GM21723 (cell line): ENCODE results near the gene TTC39B.

Source experiments
- ATAC-seq: cut with Tn5 transposase; IDR thresholded peaks from one replicate; pipeline ENCODE4 v1.9.1; 2021; ENCODE audit warnings: mild to moderate bottlenecking, moderate library complexity; ENCODE audit not compliant: unreplicated experiment

Gene TTC39B

DNA sequence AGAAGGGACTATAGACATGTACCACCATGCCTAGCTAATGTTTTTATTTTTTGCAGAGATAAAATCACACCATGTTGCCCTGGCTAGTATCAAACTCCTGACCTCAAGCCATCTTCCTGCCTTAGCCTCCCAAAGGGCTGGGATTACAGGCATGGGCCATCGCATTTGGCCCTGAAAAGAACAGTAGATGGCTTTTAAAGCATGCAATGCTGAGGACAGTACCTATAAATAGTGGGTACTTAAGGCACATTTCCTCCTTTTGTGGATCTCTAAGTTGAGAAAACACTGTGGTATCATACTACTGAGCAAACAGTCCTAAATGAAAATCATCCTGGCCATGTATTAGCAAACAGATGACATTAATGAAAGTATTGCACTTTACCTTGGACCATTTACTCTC, 119.4 kb downstream of the TTC39B start:
- no peak for ATAC-seq

GRCh38 chr9:15182730-15183129, 124.3 kb downstream of the TTC39B start:
- ATAC-seq, result no peak

DNA sequence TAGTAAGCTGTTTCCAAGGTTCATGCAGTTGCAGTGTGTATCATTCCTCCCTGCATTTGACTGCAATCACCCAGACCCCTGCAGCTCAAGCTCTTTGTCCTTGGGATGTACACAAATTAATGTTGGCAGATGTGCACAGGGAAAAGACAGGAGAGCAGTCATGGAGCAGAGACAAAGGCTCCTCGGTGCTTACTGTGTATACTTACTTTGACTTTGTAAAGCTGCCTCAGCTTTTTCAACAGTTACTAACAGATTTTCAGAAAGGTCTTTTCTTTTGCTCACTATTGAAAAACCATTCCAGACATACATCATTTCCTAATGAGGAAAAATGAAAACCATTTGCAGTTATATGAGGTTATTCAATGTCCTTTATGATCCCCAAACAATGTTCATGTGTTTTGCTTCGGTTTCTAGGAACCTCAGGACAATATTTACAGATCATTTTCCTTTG, 124.9 kb downstream of the TTC39B start:
- ATAC-seq, result no peak

GRCh38 chr9:15180124-15180523, 126.9 kb downstream of the TTC39B start:
- ATAC-seq, result no peak

DNA sequence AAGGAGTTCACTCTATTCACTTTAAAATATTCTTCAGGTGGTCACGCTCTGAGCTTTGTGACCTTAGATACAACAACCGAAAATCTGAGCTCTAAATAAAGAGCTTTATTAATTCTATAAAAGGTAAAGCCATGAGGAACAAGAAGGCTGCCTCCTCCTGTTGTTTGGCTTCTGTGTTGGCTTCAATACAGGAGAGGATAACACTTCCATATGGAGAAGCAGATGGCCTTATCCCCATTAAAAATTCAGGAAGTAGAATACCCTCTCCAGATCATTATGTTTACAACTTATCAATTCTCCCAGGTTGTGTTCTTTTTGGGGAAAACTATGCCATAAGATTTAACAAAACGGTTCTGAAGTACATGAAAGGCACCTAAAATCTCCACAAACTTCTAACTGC, 128.4 kb downstream of the TTC39B start:
- no peak for ATAC-seq

DNA sequence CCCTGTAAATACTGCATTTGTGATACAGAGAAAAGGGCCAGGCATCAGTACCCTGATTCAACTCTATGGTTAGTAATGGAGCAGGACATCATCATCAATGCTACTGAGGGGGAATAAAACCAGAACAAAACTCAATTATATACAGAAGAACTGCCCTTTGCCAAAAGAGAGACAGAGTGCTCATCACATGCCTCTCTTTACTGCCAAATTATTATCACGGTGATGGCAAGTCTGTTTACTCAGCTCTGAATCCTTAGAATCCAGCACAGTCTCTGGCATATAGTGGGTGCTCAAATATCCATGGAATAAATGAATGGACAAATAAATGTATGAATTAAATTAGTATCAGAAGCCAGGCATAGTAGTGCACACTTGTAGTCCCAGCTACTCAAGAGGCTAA, 130.2 kb downstream of the TTC39B start:
- no peak for ATAC-seq

- no peak for ATAC-seq
These were observed 143.1 kb downstream of the TTC39B start for GRCh38 chr9:15163931-15164330.

DNA sequence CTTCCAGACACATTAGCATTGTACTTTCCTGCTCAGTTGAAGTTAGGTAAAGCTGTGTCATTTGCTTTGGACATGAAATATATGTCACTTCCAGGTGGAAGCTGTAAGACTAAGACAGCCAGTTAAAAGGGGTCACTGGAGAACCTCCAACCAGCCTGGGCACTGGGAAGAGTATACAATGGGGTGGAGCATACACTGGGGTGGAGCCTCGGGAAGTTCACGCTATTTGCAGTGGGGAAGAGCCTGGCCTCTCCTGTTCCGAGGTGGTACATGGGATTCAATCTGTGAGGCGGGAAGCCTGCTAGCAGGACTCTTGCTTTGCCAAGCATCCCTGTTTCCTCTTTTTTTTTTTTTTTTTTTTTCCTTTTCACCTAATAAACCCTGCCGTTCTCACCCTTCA, 145.3 kb downstream of the TTC39B start:
- ATAC-seq, result no peak

DNA sequence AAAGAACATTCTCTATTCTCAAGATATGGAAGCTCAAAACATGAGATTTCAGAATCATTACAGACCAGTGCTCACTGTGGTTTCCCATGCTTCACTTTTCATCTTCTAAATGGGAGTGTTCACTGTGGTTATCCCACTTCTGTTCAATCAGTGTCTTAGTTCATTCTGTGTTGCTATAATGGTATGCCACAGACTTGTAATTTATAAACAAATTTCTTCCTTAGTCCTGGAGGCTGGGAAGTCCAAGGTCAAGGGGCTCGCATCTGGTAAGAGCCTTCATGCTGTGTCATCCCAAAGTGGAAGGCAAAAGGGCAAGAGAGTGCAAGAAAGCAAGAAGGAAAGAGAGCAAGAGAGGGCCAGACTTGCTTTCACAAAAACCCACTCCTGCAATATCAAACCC, 146.3 kb downstream of the TTC39B start:
- no peak for ATAC-seq

DNA sequence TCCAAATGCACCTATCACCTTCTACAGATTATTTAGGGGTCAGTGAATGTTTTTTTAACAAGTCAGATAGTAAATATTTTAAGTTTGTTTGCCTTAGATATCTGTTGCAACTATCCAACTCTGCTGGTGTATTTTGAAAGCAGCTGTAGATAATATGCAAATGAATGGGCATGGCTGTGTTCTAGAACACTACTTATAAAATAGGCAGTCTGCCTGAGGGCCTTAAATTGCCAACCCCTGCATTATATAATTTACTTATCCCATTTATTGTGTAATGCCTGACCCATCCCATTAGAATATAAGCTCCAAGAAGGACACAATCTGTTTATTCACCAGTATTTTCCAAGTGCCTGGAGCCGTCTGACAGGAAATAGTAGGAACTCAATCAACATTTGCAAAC, 149.0 kb downstream of the TTC39B start:
- no peak for ATAC-seq

- ATAC-seq, result no peak
These were observed 149.6 kb downstream of the TTC39B start for GRCh38 chr9:15157381-15157780.

DNA sequence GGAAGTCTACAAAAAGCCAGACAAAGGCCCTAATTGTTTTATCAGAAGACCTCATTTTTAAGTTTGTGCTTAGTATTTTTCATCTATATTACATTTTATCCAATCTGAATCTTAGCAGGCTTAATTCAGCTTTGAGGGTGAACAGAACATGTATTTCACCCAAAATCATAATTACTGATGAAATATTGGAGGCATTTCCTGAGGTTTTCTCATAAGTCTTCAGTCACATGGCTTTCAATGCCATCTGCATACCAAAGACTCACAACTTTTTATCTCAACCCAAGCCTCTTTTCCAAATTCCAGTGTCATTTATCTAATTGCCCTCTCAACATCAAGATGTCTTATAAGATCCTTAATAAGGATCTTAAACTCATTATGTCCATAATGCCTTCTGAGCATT, 150.8 kb downstream of the TTC39B start:
- no peak for ATAC-seq

- no peak for ATAC-seq
These were observed 151.2 kb downstream of the TTC39B start for GRCh38 chr9:15155826-15156225.

DNA sequence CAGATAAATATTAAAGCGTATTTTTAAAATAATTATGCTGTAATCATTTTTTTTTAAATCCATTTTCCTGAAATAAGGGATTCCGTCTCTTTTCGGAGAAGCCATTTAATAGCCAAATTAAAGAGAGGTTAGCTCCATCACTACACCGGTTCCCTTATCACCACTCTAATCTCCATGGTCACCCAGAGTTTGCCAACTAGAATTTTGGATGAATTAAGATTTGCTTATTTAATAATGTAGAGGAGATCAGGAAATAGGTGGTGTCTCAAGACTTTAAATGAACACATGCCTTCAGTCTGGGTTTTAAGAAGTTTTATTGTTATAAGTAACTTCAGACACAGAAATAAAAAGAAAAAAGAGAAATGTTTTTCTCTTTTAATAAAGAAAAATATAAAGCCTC, 151.7 kb downstream of the TTC39B start:
- ATAC-seq, result no peak

DNA sequence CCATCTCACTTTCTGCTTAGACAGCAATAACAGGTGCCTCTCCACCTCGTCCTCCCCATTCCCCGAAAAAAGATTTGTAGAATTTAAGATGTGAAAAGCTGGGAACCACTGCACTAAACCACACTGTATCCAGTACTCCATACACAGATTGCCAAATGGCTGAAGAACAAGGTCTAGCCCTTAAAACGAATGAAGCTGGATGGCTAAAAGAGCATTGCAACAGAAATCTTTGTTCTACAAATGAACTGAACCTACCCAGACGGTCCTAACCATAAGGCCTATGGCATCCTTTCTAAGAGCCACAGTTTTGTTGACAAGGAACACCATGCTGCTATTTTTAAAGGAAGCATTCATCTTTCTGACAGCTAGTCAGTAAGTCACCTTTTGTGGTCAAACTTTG, 152.3 kb downstream of the TTC39B start:
- no peak for ATAC-seq

DNA sequence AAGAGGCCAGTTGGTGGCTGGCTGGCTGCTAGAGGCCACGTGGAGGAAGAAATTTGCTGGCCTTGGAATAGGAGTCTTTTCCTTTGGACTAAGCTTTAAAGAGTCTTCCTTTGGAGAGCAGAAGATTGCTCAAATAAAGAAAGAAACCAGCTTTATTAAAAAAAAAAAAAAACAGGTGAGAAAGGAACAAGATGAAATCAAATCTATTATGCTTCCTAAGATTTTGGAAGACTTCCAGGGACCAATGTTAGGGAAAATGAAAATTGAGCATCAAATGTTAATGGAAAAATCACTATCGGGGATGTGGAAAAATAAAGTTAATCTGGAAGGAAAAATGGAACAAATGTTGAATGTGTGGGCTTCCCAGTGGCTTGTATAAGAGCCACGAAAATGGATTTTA, 153.1 kb downstream of the TTC39B start:
- ATAC-seq, result no peak

GRCh38 chr9:15150939-15151338, 156.1 kb downstream of the TTC39B start:
- no peak for ATAC-seq

DNA sequence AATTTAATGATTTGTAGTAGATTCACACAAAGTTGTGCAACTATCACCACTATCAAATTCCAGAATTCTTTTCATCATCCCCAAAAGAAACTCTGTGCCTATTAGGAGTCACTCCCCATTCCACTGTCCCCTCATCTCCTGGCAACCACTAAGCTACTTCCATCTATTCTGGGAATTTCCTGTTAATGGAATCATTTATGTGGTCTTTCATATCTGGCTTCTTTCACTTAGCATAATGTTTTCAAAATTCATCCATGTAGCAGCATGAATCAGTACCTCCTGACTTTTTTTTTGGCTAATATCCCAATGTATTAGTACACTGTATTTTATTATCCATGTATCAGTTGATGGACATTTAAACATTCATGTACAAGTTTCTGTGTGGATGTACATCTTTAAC, 157.6 kb downstream of the TTC39B start:
- ATAC-seq, result no peak

DNA sequence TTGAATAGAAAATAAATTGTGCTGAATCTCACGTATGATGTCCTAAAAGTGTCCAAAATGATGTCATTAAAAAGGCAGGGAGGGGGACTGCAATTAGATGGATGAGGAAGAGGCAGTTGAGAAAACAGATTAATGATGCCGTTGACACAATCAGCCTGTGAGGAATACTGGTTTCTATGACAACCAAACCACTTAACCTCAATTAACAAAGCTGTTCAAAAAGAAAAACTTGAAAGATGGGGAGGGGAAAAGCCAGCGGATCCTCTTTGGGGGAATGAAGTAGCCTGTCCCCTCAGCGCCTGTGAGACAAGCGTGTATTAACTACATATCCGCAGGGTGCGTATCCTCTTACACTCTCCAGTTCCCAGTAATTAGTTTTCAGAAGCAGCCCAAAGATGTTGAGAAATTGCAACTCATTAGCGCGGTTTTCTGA, 160.7 kb downstream of the TTC39B start:
- ATAC-seq, result no peak

DNA sequence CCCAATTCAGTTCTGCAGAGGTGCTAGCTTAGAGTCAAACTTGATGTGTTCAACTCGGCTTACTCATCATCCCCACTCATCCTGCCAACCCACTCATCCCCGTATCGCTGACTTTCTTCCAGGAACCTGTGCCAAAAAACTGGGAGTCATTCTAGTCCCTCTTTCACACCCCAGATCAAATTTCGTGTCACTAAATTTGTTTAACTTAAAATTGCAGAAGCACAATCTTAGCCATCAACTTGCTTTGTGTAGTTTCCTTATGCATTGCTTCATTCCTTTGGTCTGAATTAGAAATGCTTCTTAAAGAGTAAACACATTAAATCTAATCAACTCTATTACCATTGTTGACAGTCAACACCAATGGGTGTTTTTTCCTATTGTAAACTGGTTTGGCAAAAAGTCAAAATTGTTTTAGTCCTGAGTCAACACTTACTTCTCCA, 162.4 kb downstream of the TTC39B start:
- no peak for ATAC-seq

DNA sequence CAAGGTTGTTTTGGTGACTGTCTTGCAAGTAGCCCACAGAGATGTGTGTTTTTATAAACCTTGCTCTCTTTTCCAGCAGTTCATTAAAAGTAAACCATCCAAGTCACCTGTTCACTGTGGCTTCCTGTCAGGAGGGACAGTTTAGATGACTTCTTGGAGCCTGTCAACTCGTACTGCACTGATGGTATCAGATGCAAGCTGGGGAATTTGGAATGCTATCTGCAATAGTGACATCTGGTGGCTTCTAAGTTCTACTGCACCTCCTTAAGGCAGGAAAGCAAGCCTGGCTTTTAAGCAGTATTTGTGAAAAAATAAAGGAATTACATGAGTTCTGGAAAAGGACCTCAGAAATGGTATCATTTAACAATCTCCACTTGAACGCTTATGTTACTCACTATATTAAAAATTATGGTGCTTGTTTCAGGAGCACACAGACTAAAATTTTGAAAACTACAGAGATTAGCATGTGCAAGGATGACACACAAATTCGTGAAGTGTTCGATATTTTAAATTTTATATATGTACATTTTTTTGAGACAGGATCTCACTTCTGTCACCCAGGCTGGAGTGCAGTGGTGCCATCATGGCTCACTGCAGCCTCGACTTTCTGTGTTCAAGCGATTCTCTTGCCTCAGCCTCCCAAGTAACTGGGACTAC, 164.0 kb downstream of the TTC39B start:
- peak; percentile 99 for ATAC-seq

DNA sequence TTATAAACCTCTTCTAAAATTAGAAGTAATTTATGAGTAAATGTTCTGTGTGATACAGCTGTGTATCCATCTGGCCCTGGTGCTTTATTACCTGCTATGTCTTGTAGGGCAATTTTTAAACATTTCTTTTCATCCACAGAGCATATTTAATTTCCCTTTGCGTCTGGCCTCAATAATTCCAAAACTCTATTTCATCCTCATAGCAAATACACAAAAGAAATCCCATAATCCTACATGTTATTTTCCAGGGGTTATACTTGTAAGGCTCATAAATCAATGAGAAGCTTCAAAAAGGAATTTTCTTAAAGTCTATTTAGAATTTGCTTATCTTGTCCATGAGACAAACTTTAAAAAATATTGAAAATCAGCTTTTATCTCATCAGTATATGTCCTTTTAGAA, 167.0 kb downstream of the TTC39B start:
- ATAC-seq, result no peak

GRCh38 chr9:15139469-15139868, 167.5 kb downstream of the TTC39B start:
- ATAC-seq, result no peak
